ENCODE data around the gene RHBDF2.

Gene RHBDF2

DNA sequence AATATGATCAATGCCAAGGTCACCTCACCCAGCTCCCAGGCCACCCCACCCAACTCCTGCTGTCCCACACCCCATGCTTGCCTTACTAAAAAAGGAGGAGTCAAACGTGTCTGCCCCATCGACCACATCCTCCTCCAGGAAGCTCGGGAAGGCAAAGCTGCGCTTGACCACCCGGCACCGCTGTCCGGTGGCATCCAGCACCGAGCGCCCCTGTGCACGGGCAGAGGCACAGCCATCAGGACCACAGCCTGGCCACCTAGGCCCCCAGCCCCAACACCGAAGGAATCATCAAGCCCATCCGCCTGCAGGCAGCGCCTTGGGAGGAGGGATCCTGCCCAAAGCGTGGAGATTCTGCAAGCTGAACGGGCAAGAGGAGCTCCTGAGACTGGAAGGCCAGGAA, 23.6 kb downstream of the RHBDF2 start:
- H4K8ac ChIP-seq (ENCODE audit: low read depth, low read length): no peak overlapping the region
- peak overlapping the region in 1 of 2 donors; percentile 32 for H3K4me3 ChIP-seq (ENCODE audit: low read length in 2 of 2)
- no peak overlapping the region for H2BK15ac ChIP-seq (ENCODE audit: low read length)
- no peak overlapping the region for H3K4me2 ChIP-seq (ENCODE audit: insufficient read depth, low read length, poor library complexity, severe bottlenecking)
- H3K9me3 ChIP-seq (replicated peaks in 1 of 2; ENCODE audit: control insufficient read depth in 2 of 2, insufficient read depth in 1 of 2, low read depth in 1 of 2, low read length in 2 of 2): peaks cover 0 to 2% of the 10 kb centered on the region in 2 donors
- H3K79me1 ChIP-seq (ENCODE audit: low read depth, low read length): peaks cover 1% of the 10 kb centered on the region
- H2BK120ac ChIP-seq (ENCODE audit: low read depth, low read length): no peak overlapping the region
- peak overlapping the region; percentile 91 for H2AK5ac ChIP-seq (ENCODE audit: low read depth, low read length)
- no CpG with 5 or more reads among the region's 15 CpGs for WGBS, 2 donors (ENCODE audit: extremely low coverage in 2 of 2, insufficient read length in 2 of 2, insufficient replicate concordance in 1 of 2)
- H3K9ac ChIP-seq (ENCODE audit: low read depth, low read length, poor library complexity): no peak overlapping the region
- no peak overlapping the region for H3K27ac ChIP-seq (replicated peaks; ENCODE audit: low read length)
- peaks cover 10 to 11% of the 10 kb centered on the region in 2 donors for H3K4me1 ChIP-seq (ENCODE audit: control insufficient read depth in 2 of 2, insufficient read depth in 1 of 2, low read depth in 1 of 2, low read length in 2 of 2)
- no peak overlapping the region for H3K4ac ChIP-seq (ENCODE audit: low read length)
- no peak for DNase-seq (ENCODE audit: low spot score)
- H2BK5ac ChIP-seq (ENCODE audit: low read length): no peak overlapping the region
- peak overlapping the region; percentile 25 for H3K23ac ChIP-seq (ENCODE audit: low read depth, low read length, poor library complexity)
- H3K36me3 ChIP-seq (replicated peaks in 1 of 2; ENCODE audit: control insufficient read depth in 2 of 2, insufficient read depth in 2 of 2, low read length in 2 of 2): peaks cover 0 to 2% of the 10 kb centered on the region in 2 donors
- no peak overlapping the region for H4K91ac ChIP-seq (ENCODE audit: low read depth, low read length, poor library complexity)
- H3K18ac ChIP-seq (ENCODE audit: low read length): no peak overlapping the region
- no peak overlapping the region for H2AFZ ChIP-seq (ENCODE audit: low read length)
- peak overlapping the region; percentile 76 for H3K14ac ChIP-seq (ENCODE audit: low read length)
- peak overlapping the region; percentile 31 for H2BK12ac ChIP-seq (ENCODE audit: low read length)
- H3K27me3 ChIP-seq (ENCODE audit: control insufficient read depth in 3 of 3, insufficient read depth in 3 of 3, low read depth in 1 of 3, low read length in 3 of 3): peaks cover 0 to 15% (median 0%) of the 10 kb centered on the region in 3 experiments

DNA sequence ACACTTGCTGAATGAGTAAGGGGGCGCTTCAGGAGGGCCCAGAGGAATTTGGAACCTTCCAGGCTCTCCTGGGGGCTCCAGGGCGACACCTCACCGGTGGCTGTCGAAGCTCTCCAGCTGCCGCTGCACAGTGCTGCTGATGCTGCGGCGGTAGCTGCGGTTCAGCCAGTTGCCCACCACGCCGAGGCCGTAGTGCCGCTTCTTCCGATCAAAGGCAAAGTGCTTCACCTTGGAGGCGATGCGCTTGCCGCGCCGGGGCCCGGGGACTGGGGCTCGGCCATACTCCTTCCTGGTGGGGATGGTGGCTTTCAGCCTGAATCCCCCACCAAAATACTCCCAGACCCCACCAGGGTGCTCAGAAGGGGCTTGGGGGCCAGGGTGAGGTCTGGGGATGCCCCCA, 24.5 kb downstream of the RHBDF2 start:
- DNase-seq (ENCODE audit: low spot score): no peak
- Histone ChIP-seq H4K91ac (ENCODE audit: low read depth, low read length, poor library complexity) (no peak overlapping the region), H2AFZ (ENCODE audit: low read length) (no peak overlapping the region), H3K9ac (ENCODE audit: low read depth, low read length, poor library complexity) (no peak overlapping the region), H2BK5ac (ENCODE audit: low read length) (no peak overlapping the region), H3K9me3 (replicated peaks in 1 of 2; ENCODE audit: control insufficient read depth in 2 of 2, insufficient read depth in 1 of 2, low read depth in 1 of 2, low read length in 2 of 2) (peaks cover 0 to 2% of the 10 kb centered on the region in 2 donors), H3K4me1 (ENCODE audit: control insufficient read depth in 2 of 2, insufficient read depth in 1 of 2, low read depth in 1 of 2, low read length in 2 of 2) (peaks cover 10 to 11% of the 10 kb centered on the region in 2 donors), H3K27me3 (ENCODE audit: control insufficient read depth in 3 of 3, insufficient read depth in 3 of 3, low read depth in 1 of 3, low read length in 3 of 3) (peaks cover 0 to 24% (median 0%) of the 10 kb centered on the region in 3 experiments), H3K36me3 (replicated peaks in 1 of 2; ENCODE audit: control insufficient read depth in 2 of 2, insufficient read depth in 2 of 2, low read length in 2 of 2) (peaks cover 0 to 2% of the 10 kb centered on the region in 2 donors), H4K8ac (ENCODE audit: low read depth, low read length) (no peak overlapping the region), H3K79me1 (ENCODE audit: low read depth, low read length) (peaks cover 1% of the 10 kb centered on the region), H3K18ac (ENCODE audit: low read length) (peak overlapping the region; percentile 64), H3K14ac (ENCODE audit: low read length) (peak overlapping the region; percentile 38), H3K27ac (replicated peaks; ENCODE audit: low read length) (no peak overlapping the region), H2AK5ac (ENCODE audit: low read depth, low read length) (peak overlapping the region; percentile 81), H3K4me3 (ENCODE audit: low read length in 2 of 2) (no peak overlapping the region), H2BK12ac (ENCODE audit: low read length) (no peak overlapping the region), H2BK15ac (ENCODE audit: low read length) (no peak overlapping the region), H3K23ac (ENCODE audit: low read depth, low read length, poor library complexity) (peak overlapping the region; percentile 85), H3K4me2 (ENCODE audit: insufficient read depth, low read length, poor library complexity, severe bottlenecking) (no peak overlapping the region), H3K4ac (ENCODE audit: low read length) (no peak overlapping the region), H2BK120ac (ENCODE audit: low read depth, low read length) (peak overlapping the region; percentile 72)
- no CpG with 5 or more reads among the region's 20 CpGs for WGBS, 2 donors (ENCODE audit: extremely low coverage in 2 of 2, insufficient read length in 2 of 2, insufficient replicate concordance in 1 of 2)

DNA sequence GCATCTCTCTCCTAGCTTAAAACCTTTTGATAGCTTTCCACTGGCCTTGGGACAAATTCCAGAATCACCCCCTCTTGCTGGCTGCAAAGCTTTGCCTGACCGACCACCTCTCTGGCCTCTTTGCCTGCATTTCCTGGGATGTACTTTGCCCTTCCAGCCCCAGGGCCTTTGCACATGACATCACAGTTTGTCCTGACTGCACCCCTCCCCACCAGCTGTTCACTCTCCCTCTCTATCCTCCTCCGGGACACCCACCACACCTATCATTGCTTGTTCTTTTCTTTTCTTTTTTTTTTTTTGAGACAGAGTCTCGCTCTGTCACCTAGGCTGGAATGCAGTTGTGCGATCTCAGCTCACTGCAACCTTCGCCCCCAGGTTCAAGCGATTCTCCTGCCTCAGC, 25.9 kb downstream of the RHBDF2 start:
- H3K36me3 ChIP-seq (replicated peaks in 1 of 2; ENCODE audit: control insufficient read depth in 2 of 2, insufficient read depth in 2 of 2, low read length in 2 of 2): peaks cover 0 to 2% of the 10 kb centered on the region in 2 donors
- H3K14ac ChIP-seq (ENCODE audit: low read length): no peak overlapping the region
- no peak overlapping the region for H2AK5ac ChIP-seq (ENCODE audit: low read depth, low read length)
- no CpG with 5 or more reads among the region's 6 CpGs for WGBS, 2 donors (ENCODE audit: extremely low coverage in 2 of 2, insufficient read length in 2 of 2, insufficient replicate concordance in 1 of 2)
- H3K4ac ChIP-seq (ENCODE audit: low read length): no peak overlapping the region
- H3K18ac ChIP-seq (ENCODE audit: low read length): no peak overlapping the region
- peaks cover 0 to 30% (median 0%) of the 10 kb centered on the region in 3 experiments for H3K27me3 ChIP-seq (ENCODE audit: control insufficient read depth in 3 of 3, insufficient read depth in 3 of 3, low read depth in 1 of 3, low read length in 3 of 3)
- no peak overlapping the region for H3K4me2 ChIP-seq (ENCODE audit: insufficient read depth, low read length, poor library complexity, severe bottlenecking)
- H2BK12ac ChIP-seq (ENCODE audit: low read length): no peak overlapping the region
- H2BK120ac ChIP-seq (ENCODE audit: low read depth, low read length): no peak overlapping the region
- H3K79me1 ChIP-seq (ENCODE audit: low read depth, low read length): peaks cover 3% of the 10 kb centered on the region
- H3K27ac ChIP-seq (replicated peaks; ENCODE audit: low read length): no peak overlapping the region
- H3K23ac ChIP-seq (ENCODE audit: low read depth, low read length, poor library complexity): no peak overlapping the region
- H3K9me3 ChIP-seq (replicated peaks in 1 of 2; ENCODE audit: control insufficient read depth in 2 of 2, insufficient read depth in 1 of 2, low read depth in 1 of 2, low read length in 2 of 2): peaks cover 0 to 2% of the 10 kb centered on the region in 2 donors
- H2BK5ac ChIP-seq (ENCODE audit: low read length): no peak overlapping the region
- no peak for DNase-seq (ENCODE audit: low spot score)
- no peak overlapping the region for H3K4me3 ChIP-seq (ENCODE audit: low read length in 2 of 2)
- no peak overlapping the region for H4K8ac ChIP-seq (ENCODE audit: low read depth, low read length)
- no peak overlapping the region for H4K91ac ChIP-seq (ENCODE audit: low read depth, low read length, poor library complexity)
- peaks cover under 1 to 1% of the 10 kb centered on the region in 2 donors for H3K4me1 ChIP-seq (ENCODE audit: control insufficient read depth in 2 of 2, insufficient read depth in 1 of 2, low read depth in 1 of 2, low read length in 2 of 2)
- H3K9ac ChIP-seq (ENCODE audit: low read depth, low read length, poor library complexity): no peak overlapping the region
- H2AFZ ChIP-seq (ENCODE audit: low read length): no peak overlapping the region
- no peak overlapping the region for H2BK15ac ChIP-seq (ENCODE audit: low read length)

DNA sequence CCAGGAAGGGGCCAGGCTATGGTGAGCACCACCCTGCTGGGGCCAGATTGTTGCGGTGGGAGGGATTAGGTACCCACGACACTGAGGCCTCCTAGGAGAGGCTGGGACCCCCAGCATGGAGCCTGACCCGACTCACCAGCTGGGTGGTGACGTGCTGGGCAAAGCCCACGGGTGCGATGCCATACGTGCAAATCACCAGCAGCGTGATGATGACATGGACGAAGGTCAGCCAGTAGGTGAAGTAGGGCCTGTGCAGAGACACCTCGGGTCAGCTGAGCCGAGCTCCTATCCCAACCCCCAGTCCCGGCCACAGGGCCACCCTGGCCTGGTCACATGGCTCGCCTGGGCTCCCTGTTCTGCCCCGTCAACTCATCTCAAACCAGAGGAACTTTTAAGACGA, 26.3 kb downstream of the RHBDF2 start:
- peak overlapping the region; percentile 73 for H3K23ac ChIP-seq (ENCODE audit: low read depth, low read length, poor library complexity)
- H2BK120ac ChIP-seq (ENCODE audit: low read depth, low read length): no peak overlapping the region
- no peak overlapping the region for H2AFZ ChIP-seq (ENCODE audit: low read length)
- no peak overlapping the region for H3K27ac ChIP-seq (replicated peaks; ENCODE audit: low read length)
- peak overlapping the region; percentile 67 for H3K18ac ChIP-seq (ENCODE audit: low read length)
- no peaks in the 10 kb centered on the region for H3K4me1 ChIP-seq (ENCODE audit: control insufficient read depth in 2 of 2, insufficient read depth in 1 of 2, low read depth in 1 of 2, low read length in 2 of 2)
- H2AK5ac ChIP-seq (ENCODE audit: low read depth, low read length): peak overlapping the region; percentile 95
- no peak overlapping the region for H3K4me2 ChIP-seq (ENCODE audit: insufficient read depth, low read length, poor library complexity, severe bottlenecking)
- H3K9ac ChIP-seq (ENCODE audit: low read depth, low read length, poor library complexity): peak overlapping the region; percentile 34
- peaks cover 0 to 30% (median 0%) of the 10 kb centered on the region in 3 experiments for H3K27me3 ChIP-seq (ENCODE audit: control insufficient read depth in 3 of 3, insufficient read depth in 3 of 3, low read depth in 1 of 3, low read length in 3 of 3)
- H2BK15ac ChIP-seq (ENCODE audit: low read length): peak overlapping the region; percentile 67
- WGBS, 2 donors (ENCODE audit: extremely low coverage in 2 of 2, insufficient read length in 2 of 2, insufficient replicate concordance in 1 of 2): no CpG with 5 or more reads among the region's 15 CpGs
- peaks cover 3% of the 10 kb centered on the region for H3K79me1 ChIP-seq (ENCODE audit: low read depth, low read length)
- H3K9me3 ChIP-seq (replicated peaks in 1 of 2; ENCODE audit: control insufficient read depth in 2 of 2, insufficient read depth in 1 of 2, low read depth in 1 of 2, low read length in 2 of 2): peaks cover 0 to 2% of the 10 kb centered on the region in 2 donors
- H2BK5ac ChIP-seq (ENCODE audit: low read length): no peak overlapping the region
- no peak overlapping the region for H4K91ac ChIP-seq (ENCODE audit: low read depth, low read length, poor library complexity)
- no peak overlapping the region for H3K4ac ChIP-seq (ENCODE audit: low read length)
- H3K14ac ChIP-seq (ENCODE audit: low read length): peak overlapping the region; percentile 44
- no peak overlapping the region for H4K8ac ChIP-seq (ENCODE audit: low read depth, low read length)
- H3K4me3 ChIP-seq (ENCODE audit: low read length in 2 of 2): peak overlapping the region in 1 of 2 donors; percentile 34
- no peak for DNase-seq (ENCODE audit: low spot score)
- H3K36me3 ChIP-seq (replicated peaks in 1 of 2; ENCODE audit: control insufficient read depth in 2 of 2, insufficient read depth in 2 of 2, low read length in 2 of 2): peaks cover 0 to 2% of the 10 kb centered on the region in 2 donors
- H2BK12ac ChIP-seq (ENCODE audit: low read length): peak overlapping the region; percentile 86
